ENCODE results near the gene LPCAT2. TPM values are rescaled to one million over a fixed set of nuclear protein-coding genes. Genes with fewer than 3 reads are reported as not detected.
"Not testable (repeated sequence)": the region's sequence is repeated elsewhere in the genome, so short reads cannot be mapped to it uniquely, and the experiment has no call there.

LPCAT2 gene
- total RNA-seq, 2 donors from 2014 or later, result 10.8 to 12.2 TPM

GRCh38 chr16:55569025-55569424 is 60.2 kb downstream of the LPCAT2 start:
- intact Hi-C loops (cut with DNase I), result no loop called here
- ATAC-seq, result peak in 1 of 2 donors; percentile 42
- DNase-seq, result no peak

DNA sequence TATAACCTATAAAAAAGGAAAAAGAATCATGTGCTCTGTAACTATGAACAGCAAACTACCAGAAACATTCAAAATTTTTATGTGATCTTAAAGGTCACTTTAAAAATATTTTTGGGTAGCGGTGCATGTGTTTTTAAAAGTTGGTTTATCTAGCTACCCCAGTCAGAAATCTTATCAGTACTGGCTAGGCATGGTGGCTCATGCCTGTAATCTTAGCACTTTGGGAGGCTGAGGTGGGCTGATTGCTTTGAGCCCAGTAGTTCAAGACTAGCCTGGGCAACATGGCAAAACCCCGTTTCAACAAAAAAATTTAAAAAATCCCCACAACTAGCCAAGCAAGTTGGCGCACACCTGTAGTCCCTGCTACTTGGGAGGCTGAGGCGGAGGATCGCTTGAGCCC is 61.3 kb downstream of the LPCAT2 start:
- no peak for DNase-seq
- intact Hi-C loops (cut with DNase I), result no loop called here

DNA sequence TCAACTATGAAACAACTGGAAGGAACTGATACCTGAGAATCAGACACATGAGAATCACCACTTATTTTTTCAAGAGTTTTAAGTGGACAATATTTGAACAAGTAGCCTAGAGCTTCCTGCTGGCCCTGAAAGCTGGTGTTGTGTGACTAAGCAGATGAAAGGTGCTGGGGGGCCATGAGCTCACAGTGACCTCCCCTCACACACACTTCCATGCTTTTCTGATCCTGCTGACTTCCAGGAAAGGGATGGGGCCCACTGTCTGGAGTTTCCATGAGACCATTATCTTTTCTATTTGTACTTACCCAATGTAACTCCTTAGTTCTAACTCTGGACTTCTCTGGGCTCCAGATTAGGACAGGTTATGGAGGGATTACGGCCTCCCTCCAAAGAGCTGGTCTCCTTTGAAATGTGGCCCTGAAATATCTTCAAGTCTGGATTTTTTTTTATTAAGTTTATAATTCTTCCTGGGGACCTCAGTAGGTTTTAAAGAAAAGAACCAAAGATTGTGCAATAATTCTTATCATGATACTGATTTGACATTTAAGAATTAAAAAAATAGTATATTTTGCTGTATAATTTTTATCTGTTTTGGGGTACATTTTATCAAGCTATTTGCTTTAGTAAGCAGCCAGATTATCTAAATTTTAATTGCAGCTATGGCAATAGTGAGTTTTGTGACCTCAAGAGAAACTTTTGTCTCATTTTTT is 62.5 kb downstream of the LPCAT2 start:
- intact Hi-C loops (cut with DNase I), result no loop called here
- ATAC-seq (no peak), DNase-seq (no peak)

More for the DNA sequence above, 61.3 kb downstream of the LPCAT2 start:
- ATAC-seq, result no peak

GRCh38 chr16:55572439-55572838 is 63.6 kb downstream of the LPCAT2 start:
- ATAC-seq, result no peak
- no peak for DNase-seq
- intact Hi-C loops (cut with DNase I), result no loop called here

GRCh38 chr16:55574811-55575210 is 65.9 kb downstream of the LPCAT2 start:
- no peak for ATAC-seq
- intact Hi-C loops (cut with DNase I), result no loop called here
- DNase-seq, result no peak

DNA sequence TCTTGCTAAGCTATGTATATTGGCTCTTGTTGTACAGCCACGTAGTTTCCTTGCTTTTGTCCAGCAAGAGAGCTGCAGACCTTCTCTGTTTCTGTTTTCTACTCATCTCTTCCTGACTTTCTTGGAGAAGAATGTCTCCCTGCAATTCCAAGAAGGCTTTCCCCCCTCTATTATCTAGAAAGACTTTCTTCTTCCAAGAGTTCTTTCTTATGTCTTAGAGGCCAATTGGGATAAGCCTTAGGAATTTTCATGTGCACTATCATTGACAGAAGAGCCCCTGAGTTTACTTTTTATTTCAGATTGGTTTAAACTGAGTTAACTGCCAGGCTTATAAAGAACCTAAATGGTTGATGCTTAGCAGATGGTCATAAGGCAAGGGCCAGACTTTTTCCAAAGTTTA is 66.6 kb downstream of the LPCAT2 start:
- no peak for DNase-seq
- ATAC-seq, result no peak
- intact Hi-C loops (cut with DNase I), result no loop called here

- peak; percentile 74 to 91 for ATAC-seq
- peak; percentile 25 for DNase-seq
- intact Hi-C loops (cut with DNase I), result no loop called here
Observed at GRCh38 chr16:55576384-55576783, 67.5 kb downstream of the LPCAT2 start.

DNA sequence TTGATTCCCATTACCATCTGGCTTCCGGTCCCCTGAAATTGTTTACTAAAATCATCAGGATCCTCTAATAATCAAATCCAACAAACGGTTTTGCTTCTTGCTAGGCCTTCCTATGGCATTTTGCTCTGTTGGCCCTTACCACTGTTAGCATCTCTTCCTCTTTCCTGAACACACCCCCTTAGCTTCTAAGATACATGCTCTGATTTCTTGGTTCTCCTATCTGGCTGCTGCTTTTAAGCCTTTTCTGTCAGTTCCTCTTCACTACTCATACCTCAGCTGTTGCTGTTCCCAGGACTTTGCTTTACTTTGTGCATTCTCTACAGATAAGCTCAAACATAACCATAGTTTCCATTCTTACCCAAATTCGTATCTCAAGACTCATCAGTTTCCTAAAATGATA is 69.0 kb downstream of the LPCAT2 start:
- intact Hi-C loops (cut with DNase I), result no loop called here
- no peak for ATAC-seq
- DNase-seq, result no peak

- no peak for ATAC-seq
- intact Hi-C loops (cut with DNase I), result no loop called here
- no peak for DNase-seq
Observed at GRCh38 chr16:55585631-55586030, 76.8 kb downstream of the LPCAT2 start.

GRCh38 chr16:55588799-55589198 is 79.9 kb downstream of the LPCAT2 start:
- intact Hi-C loops (cut with DNase I), result no loop called here
- DNase-seq (no peak), ATAC-seq (no peak)

GRCh38 chr16:55592306-55592705 is 83.4 kb downstream of the LPCAT2 start:
- ATAC-seq (no peak), DNase-seq (no peak)
- intact Hi-C loops (cut with DNase I), result no loop called here

DNA sequence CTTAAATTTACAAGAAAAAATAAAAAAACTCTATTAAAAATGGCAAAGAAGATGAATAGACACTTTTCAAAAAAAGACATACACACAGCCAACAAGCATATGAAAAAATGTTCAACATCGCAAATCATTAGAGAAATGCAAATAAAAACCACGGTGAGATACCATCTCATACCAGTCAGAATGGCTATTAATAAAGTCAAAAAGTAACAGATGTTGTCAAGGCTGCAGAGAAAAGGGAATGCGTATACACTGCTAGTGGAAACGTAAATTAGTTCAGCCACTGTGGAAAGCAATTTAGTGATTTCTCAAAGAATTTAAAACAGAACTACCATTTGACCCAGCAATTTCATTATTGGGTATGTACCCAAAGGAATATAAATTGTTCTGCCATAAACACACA is 89.1 kb downstream of the LPCAT2 start:
- DNase-seq (no peak), ATAC-seq (no peak)
- intact Hi-C loops (cut with DNase I), result no loop called here

GRCh38 chr16:55605754-55606336 is 97.0 kb downstream of the LPCAT2 start:
- peak in 1 of 2 donors; percentile 39 for ATAC-seq

DNA sequence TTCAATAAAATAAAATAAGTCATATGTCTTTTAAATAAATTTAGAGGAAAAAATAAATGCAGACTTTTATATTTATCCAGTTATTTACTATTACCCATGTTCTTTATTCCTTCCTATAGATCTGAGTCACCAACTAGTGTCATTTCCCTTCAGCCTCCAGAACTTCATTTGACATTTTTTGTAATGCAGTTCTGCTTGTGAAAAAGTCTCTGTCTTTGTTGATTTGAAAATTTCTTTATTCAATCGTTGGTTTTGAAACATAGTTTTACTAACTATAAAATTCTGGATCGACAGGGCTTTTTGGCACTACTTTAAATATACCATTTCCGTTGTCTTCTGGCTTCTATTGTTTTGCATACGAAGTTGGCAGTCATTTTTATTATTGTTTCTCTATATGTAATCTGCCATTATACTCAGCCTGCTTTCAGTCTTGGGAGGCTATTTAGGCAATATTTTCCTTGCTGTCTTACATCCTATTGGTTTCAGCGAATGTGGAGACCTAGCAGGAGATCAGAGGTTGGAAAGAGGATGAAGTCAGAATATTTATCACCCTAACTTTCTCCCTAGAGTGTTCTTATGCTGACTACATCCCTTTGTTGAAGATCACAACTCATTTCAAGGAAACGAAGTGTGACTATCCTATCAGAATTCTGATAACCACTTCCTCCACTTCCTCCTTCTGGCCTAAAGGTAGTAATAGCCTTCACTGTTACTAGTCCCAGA is 104.9 kb downstream of the LPCAT2 start:
- DNase-seq (no peak), ATAC-seq (no peak)
- intact Hi-C loops (cut with DNase I), result no loop called here

More at GRCh38 chr16:55605754-55606336, 97.0 kb downstream of the LPCAT2 start:
- DNase-seq, result no peak
- intact Hi-C loops (cut with DNase I), result no loop called here

DNA sequence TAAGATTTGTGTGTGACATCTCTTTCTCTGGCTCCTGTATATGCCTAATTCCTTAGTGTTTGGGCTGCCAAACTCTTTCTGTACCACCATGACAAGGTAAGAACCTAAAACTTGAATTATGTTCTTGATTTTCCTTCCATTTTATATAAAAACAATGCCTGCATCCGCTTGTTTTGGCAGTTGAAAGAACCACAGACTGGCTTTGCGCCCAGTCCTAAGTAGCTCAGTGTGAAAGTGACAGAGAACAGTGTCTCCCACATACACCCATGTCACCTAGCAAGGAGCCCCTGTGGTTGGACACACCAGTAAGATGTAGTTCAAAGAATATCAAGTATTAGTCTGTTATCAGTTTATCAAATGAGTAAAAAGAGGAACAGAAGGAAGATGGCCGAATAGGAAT is 106.2 kb downstream of the LPCAT2 start:
- ATAC-seq (no peak), DNase-seq (no peak)
- intact Hi-C loops (cut with DNase I), result no loop called here

DNA sequence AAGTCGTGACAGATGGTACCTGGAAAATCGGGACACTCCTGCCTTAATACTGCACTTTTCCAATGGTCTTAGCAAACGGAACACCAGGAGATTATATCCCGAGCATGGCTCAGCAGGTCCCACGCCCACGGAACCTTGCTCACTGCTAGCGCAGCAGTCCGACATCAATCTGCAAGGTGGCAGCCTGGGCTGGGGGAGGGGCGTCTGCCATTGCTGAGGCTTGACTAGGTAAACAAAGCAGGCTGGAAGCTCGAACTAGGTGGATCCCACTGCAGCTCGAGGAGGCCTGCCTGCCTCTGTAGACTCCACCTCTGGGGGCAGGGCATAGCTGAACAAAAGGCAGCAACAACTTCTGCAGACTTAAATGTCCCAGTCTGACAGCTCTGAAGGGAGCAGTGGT is 106.8 kb downstream of the LPCAT2 start:
- intact Hi-C loops (cut with DNase I); DNase-seq; ATAC-seq: not testable (repeated sequence)

DNA sequence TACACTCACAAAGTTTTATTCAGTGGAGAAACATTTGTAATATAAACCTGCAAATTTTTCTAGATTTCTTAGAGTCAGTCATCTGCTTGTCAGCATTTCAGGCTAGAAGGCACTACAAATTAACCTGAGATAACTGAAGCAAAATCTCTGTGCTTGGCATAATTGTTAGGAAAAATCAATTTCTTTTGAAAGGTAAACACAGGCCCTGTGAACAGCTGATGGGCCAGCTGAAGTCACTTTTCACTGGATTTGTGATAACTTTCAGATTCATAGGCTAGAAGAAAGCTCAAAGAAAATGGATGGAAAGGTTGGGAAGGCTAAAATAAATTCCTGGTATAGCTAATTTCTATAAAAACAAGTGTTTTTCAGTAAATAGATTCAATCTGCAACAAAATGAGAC is 112.9 kb downstream of the LPCAT2 start:
- intact Hi-C loops (cut with DNase I), result no loop called here
- DNase-seq (no peak), ATAC-seq (no peak)

- ATAC-seq (no peak), DNase-seq (no peak)
- intact Hi-C loops (cut with DNase I), result no loop called here
Observed at GRCh38 chr16:55622272-55622671, 113.4 kb downstream of the LPCAT2 start.

DNA sequence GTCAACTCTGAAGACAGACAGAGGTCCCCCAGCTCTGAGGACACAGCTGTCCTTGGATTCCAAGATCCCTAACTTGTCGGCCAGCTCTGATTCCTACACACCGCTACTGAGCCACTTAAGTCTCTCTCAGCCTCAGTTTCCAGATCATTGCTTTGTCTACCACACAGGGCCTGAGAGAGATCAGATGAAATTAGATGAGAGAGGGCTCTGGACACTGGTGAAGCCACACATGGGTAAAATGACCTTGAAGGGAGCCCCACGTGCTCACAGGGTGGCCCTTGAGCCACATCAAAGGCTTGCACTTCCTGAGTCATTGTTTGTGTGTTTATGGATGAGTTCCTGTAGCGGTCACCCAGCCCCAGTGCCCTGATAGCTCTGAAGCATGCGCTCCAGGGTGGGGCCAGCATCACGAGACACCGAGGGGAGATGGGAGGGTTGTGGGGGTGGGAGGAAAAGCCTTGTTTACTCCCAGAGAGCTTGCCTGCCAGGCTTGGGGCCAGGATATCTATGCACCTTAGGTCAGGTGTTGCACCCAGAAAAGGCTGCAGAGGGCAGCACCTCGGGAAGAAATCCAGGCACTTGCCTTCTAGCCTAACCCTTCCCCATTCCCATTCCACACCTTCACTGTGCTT is 114.2 kb downstream of the LPCAT2 start:
- DNase-seq (no peak), ATAC-seq (no peak)
- intact Hi-C loops (cut with DNase I), result no loop called here

GRCh38 chr16:55623640-55624039 is 114.8 kb downstream of the LPCAT2 start:
- ATAC-seq, result no peak
- no peak for DNase-seq
- intact Hi-C loops (cut with DNase I), result no loop called here
